Mesenteric fat pad (tissue), 1 donor: ENCODE results near the gene PRSS38. TPM values are rescaled to one million over a fixed set of nuclear protein-coding genes. Genes with fewer than 3 reads are reported as not detected.

Source experiments
- DNase-seq: peaks from one replicate; pipeline ENCODE4 v3.0.0-alpha.2; 2020; ENCODE audit warnings: low spot score
- total RNA-seq: library from RNA; stranded (reverse); fragmentation: NEBNext Ultra II Directional; extraction: Animal tissue kit (Norgen Biotek cat#: 25700); gene quantifications from one replicate; pipeline ENCODE4 v1.2.1, GENCODE V29; 2021
- donor health status: DM: yes; HTN: yes; CAD: no.

Gene PRSS38
- total RNA-seq, 1 donor from 2014 or later = not detected

DNA sequence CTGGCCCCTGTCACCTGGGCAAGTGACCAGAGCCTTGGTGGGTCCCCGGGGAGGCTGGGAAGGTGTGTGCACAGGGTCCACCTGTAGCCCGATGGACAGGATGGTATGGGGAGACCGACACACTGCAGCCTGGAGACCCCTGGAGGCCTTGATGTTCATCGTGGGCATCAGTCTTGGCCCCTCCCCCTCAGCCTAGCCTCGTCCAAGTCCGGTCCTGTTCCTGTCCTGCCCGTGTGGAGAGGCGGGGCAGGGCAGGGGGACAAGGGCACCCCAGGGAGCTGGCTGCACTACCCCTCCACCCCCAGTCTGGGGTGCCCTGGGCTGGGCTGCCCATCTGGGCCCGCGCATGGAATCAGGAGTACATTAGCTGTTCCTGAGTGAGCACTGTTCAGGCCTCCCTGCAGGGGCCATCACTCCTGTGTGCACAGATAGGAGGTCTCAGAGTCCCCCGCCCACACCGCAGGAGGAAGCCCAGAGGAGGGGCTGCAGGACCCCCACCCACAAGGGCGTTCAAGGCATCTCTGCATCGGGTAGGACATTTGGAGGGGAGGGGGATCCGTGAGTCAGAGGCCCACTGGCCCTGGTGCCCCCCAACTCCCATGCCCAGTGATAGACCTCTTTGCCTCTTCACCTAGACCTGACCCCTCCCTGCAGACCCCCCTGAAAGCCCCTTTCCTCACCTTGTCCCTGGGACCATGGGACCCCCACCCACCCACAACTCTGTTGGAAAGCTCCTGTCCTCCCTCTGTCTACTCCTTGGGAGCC, 69.1 kb downstream of the PRSS38 start:
- peak; percentile 83 for DNase-seq

DNA sequence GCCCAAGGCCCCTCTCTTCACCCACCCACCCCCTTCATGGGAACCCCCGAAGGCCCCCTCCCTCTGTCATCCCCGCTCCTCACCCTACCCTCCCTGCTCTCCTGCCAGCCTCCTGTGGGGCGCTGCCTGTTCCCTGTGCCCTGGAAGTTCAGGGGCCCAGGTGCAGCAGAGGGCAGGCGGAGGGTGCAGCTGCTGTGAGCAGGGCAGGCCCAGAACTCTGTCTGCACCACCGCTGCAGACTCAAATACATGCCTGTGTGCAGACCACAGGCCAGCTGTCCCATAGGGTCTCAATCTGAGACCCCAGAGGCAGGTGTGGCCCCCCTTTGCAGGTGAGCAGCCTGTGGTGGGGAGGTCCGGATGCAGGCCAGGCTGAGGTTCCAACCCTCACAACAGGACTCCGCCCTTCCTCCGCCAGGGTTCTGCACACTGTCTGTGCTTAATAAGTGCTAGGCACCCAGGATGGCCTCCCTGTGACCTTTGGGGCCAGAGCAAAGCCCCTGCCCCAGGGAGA, 69.7 kb downstream of the PRSS38 start:
- DNase-seq = peak; percentile 80

DNA sequence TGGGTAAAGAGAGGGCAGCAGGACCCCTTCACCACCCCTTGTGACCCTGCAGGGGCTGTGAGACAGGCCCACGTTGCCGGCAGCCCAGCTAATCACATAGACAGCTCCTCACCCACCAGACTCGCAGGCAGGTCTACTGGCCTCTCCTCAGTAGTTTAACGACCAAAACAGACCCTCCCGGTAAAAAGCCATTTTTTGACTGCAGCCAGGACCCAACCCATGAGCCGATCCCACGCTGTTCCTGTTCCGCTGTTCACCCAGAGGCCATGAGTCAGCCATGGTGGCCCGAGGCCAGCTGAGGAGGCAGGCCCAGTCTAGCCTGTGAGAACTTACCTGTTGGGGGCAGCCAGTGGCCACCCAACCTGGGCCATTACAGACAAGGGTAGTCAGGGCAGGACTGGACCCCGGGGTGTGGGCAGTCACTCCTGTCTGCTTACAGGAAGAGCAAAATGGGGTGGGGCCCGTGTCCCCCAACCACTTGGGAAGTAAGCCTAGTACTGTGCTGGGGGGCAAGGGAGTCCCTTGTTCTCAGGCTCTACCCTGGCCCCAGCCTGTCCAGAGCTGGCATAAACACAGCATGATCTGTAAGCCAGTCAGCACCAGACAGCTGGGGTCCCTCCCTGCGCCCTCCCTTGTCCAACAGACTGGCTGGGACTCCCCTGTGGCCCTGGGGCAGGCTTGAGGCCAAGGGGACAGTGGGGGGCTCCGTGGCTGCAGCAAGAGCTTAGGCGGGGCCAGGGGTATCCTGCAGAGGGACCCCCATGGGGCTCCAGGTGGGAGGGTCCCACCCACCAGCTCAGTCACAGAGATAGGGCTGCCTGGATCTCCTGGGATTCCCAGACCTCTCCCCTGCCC, 70.4 kb downstream of the PRSS38 start:
- DNase-seq = peak; percentile 90

DNA sequence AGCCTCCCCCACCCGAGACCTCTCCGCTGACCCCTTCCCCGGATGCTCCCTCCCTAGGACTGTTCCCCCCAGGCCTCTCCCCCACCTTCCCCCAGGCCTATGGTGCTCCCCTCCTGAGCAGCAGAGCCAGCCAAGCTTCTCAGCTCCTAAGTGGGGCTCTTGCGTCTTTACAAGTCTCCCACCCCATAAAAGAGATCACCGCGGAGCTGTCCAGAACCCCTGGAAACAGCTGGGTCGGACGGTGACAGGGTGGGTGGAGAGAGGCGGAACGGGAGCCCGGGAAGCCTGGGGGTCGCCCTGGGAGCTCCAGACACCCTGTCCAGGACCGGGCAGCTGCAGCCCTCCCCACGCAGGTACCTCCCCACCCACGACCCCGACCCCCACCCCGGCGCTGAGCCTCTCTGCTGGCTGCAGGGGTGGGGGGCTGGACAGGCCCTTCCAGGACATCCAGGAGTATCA, 71.1 kb downstream of the PRSS38 start:
- DNase-seq = peak; percentile 75

DNA sequence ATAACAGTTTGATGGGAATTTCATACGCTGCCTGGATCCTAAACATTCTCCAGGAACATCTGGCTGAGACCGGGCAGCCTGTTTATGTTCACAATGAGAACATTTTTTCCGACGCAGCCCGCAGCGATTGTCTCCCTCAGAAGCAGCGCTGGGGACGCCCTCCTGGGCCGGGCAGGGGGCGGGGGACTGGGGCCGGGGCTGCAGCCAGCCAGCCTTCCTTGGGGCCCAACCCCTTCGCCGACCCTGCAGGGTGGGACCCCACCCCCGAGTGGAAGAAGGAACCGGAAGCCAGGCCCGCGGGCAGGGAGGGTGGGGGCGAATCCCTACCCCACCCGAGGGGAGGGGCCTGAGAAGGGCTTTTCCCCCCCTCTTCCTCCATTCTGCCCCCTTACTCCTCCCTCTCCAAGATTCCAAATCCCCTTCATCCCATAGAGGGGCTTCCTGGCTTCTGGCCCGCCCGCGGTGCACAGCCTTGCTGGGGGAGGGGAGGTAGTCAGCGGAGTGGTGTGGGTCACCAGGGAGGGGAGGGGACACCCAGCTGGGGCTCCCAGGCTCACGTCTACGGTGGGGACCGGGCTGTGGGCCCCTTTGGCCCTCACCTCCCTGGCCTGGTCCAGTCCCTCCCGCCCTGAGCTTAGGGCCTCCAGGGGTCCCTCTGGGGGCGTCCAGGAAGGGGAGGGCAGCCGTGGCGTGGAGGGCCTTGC, 71.7 kb downstream of the PRSS38 start:
- DNase-seq = peak; percentile 88

DNA sequence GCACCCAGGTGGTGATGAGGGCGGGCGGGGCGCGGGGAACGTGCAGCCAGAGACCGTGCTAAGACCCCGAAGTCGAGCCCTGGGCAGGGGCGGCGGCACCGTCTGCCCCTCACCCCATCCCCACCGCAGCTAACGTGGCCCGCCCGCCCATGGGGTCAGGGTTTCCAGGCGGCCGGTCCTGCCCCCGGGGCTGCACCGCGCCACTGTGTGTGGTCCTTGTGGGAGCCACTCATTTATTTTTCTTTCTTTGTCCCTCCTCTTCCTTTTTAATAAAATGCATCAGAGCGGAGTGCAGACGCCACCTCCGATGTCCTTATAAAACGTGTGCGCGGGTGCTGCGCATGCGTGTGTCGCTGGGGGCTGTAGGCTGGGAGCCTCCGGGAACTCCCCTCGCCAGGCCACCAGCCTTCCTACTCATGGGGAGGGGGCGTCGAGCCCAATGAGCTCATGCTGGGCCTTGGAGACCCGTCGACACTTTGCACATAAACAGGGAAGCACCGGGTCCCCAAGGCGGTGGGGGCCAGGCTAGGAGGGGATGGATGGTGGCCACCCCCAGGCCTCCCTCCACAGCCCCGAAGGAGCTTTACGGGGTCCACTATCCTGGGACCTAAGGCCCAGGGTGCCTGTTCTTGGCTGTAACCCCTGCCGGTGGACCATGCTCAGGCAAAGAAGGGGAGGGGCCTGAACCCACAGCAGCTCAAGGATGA, 72.4 kb downstream of the PRSS38 start:
- DNase-seq = peak; percentile 89

DNA sequence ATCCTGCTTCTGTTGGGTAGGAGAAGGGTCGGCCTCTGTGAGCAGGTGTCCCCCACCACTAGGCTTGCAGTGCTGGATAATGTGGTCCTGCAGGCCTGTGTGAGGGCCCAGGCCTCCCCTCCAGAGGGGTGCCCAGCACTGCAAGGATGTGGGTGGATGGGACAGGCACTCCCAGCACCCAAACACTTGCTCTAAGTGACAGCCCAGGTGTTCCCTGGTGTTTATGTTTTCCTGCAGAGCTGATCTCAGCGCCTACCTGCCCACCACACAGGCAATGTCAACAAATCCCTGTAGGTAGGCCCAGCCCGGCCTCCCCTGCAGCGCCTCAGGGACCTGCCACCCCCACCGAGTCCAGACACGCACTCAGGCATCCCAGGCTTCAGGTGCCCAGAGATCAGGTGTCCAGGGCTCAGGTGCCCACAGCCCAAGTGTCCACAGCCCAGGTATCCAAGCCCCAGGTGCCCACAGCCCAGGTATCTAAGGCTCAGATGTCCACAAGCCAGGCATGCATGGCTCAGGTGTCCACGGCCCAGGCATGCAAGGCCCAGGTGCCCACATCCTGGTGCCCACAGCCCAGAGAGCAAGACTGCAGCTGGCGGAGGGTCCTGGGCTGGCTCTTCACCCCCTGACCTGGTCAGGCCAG, 73.0 kb downstream of the PRSS38 start:
- peak; percentile 81 for DNase-seq

DNA sequence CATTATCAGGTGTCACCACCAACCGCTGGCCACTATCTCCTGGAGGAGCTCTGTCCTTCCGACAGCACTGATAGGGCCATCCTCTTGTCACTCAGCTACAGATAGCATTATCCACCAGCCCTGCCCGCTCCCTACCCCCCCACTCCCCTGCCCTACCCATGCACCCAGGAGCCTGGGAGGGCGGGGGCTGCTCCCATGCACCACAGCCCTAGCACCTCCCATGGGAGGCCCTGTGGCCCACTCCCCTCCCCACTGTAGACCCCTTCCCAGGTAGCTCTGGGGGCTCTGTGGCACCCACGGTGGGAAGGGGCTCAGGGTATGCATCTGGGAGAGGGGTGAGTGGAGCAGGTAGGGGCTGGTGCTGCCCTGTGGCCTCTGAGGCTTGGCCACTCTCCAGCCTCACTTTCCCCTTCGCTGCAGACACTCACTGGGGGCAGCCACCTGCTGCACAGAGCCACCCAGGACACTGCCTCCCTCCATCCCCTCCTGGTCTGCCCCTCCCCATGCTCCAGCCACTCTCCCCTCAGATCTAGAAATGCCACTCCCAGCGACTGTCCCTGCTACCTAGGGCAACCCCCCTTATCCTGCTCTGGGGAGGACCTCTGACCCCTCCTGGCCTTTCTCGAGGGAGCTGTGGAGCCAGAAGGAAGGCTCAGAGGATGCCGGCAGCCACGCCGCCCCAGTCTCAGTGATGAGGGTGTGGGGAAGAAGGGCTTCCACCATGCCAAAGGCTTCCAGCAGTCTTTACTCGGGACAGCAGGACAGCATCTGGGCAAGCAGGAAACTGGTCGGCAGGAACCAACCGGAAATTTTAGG, 73.8 kb downstream of the PRSS38 start:
- DNase-seq = peak; percentile 78

DNA sequence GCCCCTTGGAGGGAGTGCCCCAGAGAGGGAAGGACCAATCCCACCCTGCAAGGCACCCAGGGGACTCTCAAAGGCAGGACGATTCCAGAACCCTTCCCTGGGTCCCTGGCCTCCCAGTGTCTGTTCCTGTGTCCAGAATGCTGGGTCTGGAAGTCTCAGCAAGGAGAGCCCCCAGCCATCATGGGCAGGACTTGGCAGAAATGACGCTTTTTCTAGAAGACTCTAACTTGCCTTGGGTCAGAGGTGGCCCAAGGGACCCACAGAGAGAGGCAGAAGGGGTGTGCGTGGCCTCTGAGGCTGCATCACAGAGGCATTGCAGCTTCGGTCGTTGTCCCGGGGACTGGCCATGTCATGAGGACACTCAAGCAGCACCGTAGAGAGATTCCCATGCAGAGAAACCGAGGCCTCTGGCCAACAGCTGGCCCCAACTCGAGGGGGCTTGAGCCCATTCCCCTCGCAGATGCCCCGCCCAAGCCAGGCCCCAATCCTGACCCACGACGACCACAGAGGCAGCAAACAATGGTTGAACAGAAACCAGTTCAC, 74.5 kb downstream of the PRSS38 start:
- peak; percentile 85 for DNase-seq

DNA sequence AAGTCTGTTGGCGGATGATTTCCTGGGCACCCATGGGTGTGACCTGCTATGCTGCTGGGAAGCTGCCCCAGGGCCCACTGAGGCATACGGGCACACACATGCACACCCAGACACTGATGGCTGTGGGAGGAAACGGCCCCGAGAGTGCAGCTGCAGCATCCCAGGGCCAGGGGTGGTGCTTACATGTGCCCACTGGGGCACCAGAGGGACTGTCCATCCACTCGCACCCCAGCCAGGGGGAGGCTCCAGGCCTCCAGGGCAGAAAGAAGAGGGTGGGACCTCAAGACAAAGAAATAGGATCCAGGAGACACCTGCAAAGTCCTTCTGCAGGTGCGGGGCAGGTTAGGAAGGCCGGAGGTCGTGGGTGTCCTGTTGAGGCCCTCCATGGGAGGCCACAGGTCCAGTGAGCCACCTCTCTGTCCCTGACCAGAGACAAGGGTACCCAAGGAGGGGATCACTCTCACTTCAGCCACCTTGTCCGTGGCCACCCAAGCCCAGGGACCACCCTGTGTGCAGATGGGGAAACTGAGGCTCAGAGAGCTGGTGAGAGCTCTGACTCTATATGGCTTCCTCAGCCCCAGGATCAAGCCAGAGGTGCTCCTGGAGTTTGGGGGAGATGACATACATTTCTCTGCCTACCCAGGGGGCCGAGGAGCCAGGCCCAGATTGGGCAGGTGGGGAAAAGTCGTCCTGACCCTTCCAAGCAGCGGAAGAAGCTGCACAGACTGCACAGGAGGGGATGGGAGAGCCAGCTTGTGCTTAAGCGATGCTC, 75.2 kb downstream of the PRSS38 start:
- DNase-seq = peak; percentile 87

DNA sequence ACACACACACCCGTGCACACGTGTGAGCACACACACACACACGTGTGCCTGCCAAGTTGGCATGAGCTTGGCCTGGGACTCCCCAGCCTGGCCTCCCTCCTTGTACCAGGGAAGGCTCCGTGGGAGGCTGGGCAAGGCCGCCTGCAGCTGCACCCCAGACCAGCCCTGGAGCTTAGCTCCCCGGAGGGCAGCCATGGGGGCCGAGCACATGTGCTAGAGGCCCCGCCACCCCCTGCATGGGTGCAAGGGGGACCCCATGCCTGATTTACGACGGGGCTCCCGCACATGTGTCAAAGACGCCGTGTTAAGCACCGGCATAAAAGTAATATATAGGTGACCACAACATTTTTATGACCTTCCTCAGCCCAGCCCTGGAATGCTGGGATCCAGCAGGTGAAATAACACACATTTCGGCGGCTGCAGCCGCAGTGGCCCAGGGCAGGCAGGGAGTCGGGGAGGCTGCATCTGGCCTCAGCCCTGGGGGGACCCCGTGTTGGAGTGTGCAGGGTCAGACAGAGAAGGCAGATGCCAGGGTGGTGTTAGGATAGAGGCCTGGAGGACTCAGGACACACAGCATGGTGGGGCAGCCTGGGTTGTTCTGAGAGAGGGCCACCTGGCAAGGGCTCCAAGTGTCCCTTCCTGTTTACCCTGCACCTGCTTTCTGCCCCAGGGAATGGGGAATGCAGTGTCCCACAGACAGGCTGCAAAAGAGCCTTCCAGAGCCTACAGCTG, 75.9 kb downstream of the PRSS38 start:
- DNase-seq = peak; percentile 84

DNA sequence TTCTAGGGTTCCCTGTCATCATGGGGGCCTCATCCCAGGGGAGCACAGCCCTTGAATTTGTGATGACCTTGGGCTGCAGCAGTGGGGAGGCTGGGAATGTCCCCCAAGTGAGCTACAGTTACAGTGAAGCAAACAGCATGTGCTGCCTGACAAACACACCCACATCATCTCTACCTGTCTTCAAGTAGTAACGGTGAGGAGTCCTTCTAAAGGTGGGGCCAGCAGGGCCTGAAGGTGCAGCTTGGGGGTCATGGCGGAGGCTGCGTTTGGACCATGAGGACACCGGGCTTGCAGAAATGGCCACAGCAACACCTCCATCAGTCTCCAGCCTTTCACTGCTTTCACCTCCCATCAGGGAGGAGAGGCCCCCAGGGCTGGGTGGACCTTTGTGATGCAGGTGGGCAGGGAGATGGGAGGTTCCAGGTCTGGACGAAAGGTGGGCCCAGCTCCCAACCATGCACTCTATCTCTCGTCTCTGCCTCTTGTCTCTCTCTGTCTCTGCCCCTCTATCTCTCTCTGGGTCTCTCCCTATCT, 76.5 kb downstream of the PRSS38 start:
- DNase-seq = peak; percentile 45

DNA sequence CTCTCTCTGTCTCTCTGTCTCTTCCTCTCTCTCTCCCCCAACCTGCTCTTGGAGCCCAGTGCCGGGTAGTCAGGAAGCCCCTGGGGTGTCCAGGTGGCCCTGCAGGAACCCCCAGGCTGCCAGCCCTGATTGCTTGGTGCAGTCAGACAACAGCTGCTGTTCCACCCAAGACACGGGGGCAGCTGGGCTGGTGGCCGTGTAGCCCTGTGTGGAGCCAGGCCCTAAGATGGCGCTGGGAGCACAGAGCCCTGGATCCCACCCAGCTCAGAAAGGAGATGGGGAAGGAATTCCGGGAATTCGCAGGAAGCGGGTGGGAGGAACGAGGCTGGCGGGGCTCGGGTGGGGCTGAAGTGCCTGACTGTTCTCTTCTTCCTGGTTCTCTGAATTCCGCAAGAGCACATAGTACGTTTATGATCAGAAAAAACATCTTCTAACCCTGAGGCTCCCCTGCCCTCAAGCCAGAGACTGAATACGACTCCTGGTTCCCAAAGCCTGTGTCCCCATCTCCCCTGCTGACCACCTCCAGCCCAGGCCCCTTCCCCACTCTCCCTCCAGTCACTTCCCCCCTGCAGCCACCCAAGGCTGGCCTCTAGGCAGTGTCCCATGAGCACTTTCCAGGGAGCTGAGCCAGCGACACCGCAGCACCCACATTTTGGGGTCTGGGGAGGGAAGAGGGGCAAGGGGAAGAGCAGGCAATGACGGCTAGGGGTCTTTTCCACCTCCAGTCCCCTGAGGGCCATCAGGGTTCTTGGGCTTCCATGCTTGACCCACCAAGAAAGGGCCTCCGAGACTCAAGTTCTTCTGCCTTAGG, 77.2 kb downstream of the PRSS38 start:
- DNase-seq = peak; percentile 87

DNA sequence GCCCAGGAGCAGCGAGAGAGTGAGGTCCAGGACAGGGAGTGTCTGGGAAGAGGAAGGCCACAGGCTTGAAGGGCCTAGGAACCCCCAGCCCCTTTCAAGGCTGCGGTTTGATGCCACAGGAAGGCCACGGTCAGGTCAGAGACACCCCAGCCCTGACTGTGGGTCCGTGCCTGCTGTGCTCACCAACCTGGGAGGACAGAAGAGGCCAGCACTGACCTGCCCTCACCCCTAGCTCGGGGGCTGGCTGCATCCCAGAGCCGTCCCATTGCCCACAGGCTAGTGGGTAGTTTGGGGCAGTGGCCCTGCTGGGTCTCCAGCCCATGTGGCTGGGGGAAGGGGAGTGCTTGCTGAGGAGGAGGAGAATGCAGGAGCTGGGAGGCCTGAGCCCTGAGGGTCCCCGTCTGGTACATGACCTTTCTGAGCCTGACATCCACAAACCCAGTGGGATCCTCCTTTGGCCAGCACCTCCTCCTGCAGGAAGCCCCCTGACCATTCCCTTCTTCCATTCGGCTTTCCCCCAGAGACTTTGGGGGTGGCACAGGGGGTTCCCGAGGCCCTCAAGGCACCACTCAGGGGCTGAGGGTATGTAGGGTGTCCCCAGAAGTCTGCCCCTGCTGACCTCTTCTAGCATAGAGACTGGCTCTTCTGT, 77.9 kb downstream of the PRSS38 start:
- DNase-seq = peak; percentile 69

DNA sequence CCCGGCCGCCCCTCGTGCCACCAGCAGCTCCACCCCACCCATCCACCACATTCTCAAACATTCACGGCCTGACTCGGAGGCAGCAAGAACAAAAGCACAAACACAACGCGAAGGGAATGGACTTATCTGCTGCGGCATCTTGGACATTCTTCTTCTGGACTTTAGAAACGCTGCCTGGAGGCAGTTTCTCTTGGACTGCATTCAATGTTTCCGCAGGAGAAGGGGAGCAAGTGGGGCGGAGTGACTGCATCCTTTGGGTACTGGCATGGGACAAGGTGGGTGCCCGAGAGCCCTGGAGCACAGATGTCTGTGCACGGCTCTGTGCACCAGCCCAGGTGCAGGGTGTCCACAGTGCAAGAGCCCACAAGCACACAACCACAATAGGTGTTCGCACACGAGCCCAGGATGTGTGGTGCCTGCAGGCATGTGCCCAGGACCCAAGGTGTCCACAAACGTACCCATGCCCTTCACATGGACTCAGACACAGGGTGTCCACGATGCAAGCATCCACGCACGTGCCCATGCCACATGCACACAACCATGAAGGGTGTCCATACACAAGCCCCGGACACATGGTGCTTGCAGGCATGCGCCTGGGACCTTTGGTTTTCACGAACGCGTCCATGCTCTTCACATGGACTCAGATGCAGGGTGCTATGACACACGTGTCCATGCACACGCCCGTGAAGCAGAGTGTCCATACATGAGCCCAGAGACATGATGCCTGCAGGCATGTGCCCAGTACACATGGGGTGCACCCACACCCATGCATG, 78.7 kb downstream of the PRSS38 start:
- DNase-seq = peak; percentile 73
